Stomach (tissue), 9 donors: ENCODE data around the gene OR2M7. TPM values are rescaled to one million over a fixed set of nuclear protein-coding genes. Genes with fewer than 3 reads are reported as not detected.

Experiments used
- DNase-seq, 2 donors: peaks; one replicate each; pipeline versions ENCODE4 v3.0.0 to v3.0.0-alpha.2; 2013 to 2019
- H3K27ac ChIP-seq, 5 donors: fragments of 200-600 bp in 4 of 5; sonication (generic) in 4 of 5; one replicate each; pipeline ENCODE4 v1.5.1; 2013 to 2019; ENCODE audit warnings: mild to moderate bottlenecking in 1 of 5, moderate library complexity in 1 of 5
- H3K27me3 ChIP-seq, 3 donors: fragments of 200-600 bp; sonication (generic); one replicate each; pipeline ENCODE4 v1.5.1; 2017 to 2019; ENCODE audit warnings: mixed run types in 1 of 3
- H3K36me3 ChIP-seq, 4 donors: fragments of 200-600 bp; sonication (generic); 1 replicate in 3 of 4; 2 replicates in 1 of 4; pipeline ENCODE4 v1.5.1; 2016 to 2019
- H3K4me1 ChIP-seq, 4 donors: fragments of 200-600 bp; sonication (generic); one replicate each; pipeline ENCODE4 v1.5.1; 2016 to 2019
- H3K4me3 ChIP-seq, 4 donors: fragments of 200-600 bp; sonication (generic) in 3 of 4; one replicate each; pipeline ENCODE4 v1.5.1; 2016 to 2019; ENCODE audit warnings: mild to moderate bottlenecking in 1 of 4
- H3K9me3 ChIP-seq, 4 donors: fragments of 200-600 bp; sonication (generic); one replicate each; pipeline ENCODE4 v1.5.1; 2016 to 2019
- CTCF ChIP-seq, 7 experiments: fragments of 450-650 bp in 4 of 7; fragments of 200-600 bp in 3 of 7; sonication (generic) in 3 of 7; IDR thresholded peaks; one replicate each; pipeline ENCODE4 v1.5.1; 2016 to 2019; ENCODE audit warnings: antibody characterized with exemption in 7 of 7, control low read depth in 2 of 7, mild to moderate bottlenecking in 1 of 7
- EP300 ChIP-seq: sonication (generic); formaldehyde crosslinking; IDR thresholded peaks from one replicate; pipeline ENCODE4 v1.6.1; 2017; ENCODE audit warnings: antibody characterized with exemption
- POLR2A ChIP-seq, 4 donors: fragments of 450-650 bp; IDR thresholded peaks; one replicate each; pipeline ENCODE4 v1.6.1; 2016; ENCODE audit warnings: antibody characterized with exemption in 4 of 4, control low read depth in 2 of 4, mild to moderate bottlenecking in 1 of 4, moderate library complexity in 1 of 4
- POLR2AphosphoS5 ChIP-seq, 3 donors: sonication (generic); formaldehyde crosslinking; IDR thresholded peaks; one replicate each; pipeline ENCODE4 v1.6.1; 2016; ENCODE audit warnings: antibody characterized with exemption in 3 of 3
- WGBS, 5 donors: extraction: QIAGEN DNeasy Blood & Tissue Kit in 3 of 5; methylation state at CpG; one replicate each; pipeline versions ENCODE4 v1.1.5 to v1.1.7; 2013 to 2018; 5-methylcytosine and 5-hydroxymethylcytosine counted together
- intact Hi-C: fragments of 100-400 bp; cut with DNase I; formaldehyde crosslinking; loops from one replicate; pipeline ENCODE4 v1.15.1; 2023; ENCODE audit warnings: low total_unique reads
- polyA plus RNA-seq, 3 donors: library from polyadenylated mRNA; stranded (reverse); fragments of 200-250 nt; gene quantifications; one replicate each; pipeline ENCODE4 v1.2.3, GENCODE V29; 2013
- total RNA-seq, 5 donors: library from RNA; depleted of rRNA; stranded (reverse); fragments of >200 nt; gene quantifications; one replicate each; pipeline versions ENCODE4 v1.1.0 to v1.2.3, GENCODE V29; 2014 to 2016
- donor health status: healthy with polysubstance abuse.
- donor health status: Bipolar disorder and iron deficiency.
- donor health status: healthy.

OR2M7 gene
- total and polyA plus RNA-seq, 8 donors = not detected

DNA sequence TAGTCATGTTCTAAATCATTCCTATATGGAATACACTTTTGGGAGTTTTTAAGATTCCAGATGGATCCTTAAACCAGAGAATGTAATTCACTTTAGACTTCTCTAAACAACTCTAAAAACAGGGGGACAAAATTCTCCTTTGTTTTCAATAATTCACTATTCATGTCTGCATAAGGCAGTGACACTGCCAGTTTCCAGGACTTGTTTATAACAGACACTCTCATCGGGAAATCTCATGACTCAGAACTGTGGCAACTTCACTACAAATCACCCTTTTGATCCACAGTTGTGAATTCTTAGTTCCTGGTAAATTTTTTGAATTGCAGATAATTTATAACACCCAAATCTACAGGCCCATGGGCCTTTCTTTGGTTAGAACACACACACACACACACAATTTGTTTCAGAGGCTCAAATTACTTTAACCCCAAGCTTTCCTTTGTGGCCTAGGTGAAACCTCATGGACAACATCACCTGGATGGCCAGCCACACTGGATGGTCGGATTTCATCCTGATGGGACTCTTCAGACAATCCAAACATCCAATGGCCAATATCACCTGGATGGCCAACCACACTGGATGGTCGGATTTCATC lies 36.9 kb upstream of the OR2M7 start, which contains the start of gene OR2T4:
Gene OR2T4, plus strand, starts transcription at position 545 of the 595 bp plus-strand sequence. Its CDS starts 0 bp downstream, at position 545.
- 36 to 56% (median 44%) methylated on average over 3 of the region's 3 CpGs for WGBS, 5 donors
- intact Hi-C loops = no loop called here
- peaks cover 0 to 6% (median 6%) of the 10 kb centered on the region in 4 donors for H3K9me3 ChIP-seq
- no peak for DNase-seq
- H3K4me1 ChIP-seq = no peaks in the 10 kb centered on the region
- H3K36me3 ChIP-seq = no peaks in the 10 kb centered on the region
- no peaks in the 10 kb centered on the region for H3K27me3 ChIP-seq
- TF ChIP-seq POLR2AphosphoS5 (IDR thresholded peaks at IDR 0.05) (no peak), POLR2A (IDR thresholded peaks at IDR 0.05) (no peak), EP300 (no peak), CTCF (IDR thresholded peaks at IDR 0.05) (no peak)
- no peak within 1 kb of the TSS for H3K4me3 ChIP-seq
- no peak within 1 kb of the TSS for H3K27ac ChIP-seq

- TF ChIP-seq POLR2A (IDR thresholded peaks at IDR 0.05) (no peak), POLR2AphosphoS5 (IDR thresholded peaks at IDR 0.05) (no peak), CTCF (IDR thresholded peaks at IDR 0.05) (no peak), EP300 (no peak)
- no peaks in the 10 kb centered on the region for H3K36me3 ChIP-seq
- H3K4me1 ChIP-seq = no peaks in the 10 kb centered on the region
- intact Hi-C loops = no loop called here
- no peak for DNase-seq
- no peaks in the 10 kb centered on the region for H3K27me3 ChIP-seq
- no peak overlapping the region for H3K4me3 ChIP-seq
- no peak overlapping the region for H3K27ac ChIP-seq
- peaks cover 0 to under 1% (median 0%) of the 10 kb centered on the region in 4 donors for H3K9me3 ChIP-seq
- WGBS, 5 donors = 71 to 80% (median 77%) methylated on average over 3 of the region's 3 CpGs
These were observed 35.0 kb upstream of the OR2M7 start for GRCh38 chr1:248359415-248359814.

DNA sequence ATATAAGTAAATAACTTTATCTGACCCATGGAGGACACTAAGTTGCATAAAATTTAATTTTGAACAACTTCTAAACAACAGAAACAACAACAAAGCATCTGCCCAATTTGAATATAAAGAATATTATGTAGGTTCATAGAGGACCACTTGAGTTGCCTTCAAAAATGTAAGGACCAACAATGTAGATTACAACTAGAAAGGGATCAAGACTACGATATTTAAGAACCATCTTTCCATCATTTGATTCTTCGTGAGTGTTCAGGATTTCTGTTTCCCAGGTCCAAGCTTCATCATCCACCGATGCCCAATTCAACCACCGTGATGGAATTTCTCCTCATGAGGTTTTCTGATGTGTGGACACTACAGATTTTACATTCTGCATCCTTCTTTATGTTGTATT lies 24.1 kb upstream of the OR2M7 start, which contains the start of gene OR14C36:
Gene OR14C36, plus strand, starts transcription at position 301 of the 400 bp plus-strand sequence. Its CDS starts 0 bp downstream, at position 301.
- no peak for DNase-seq
- H3K4me1 ChIP-seq = no peaks in the 10 kb centered on the region
- WGBS, 5 donors = 65 to 76% (median 71%) methylated on average over 4 of the region's 4 CpGs
- intact Hi-C loops = no loop called here
- no peak for TF ChIP-seq CTCF (IDR thresholded peaks at IDR 0.05)
- TF ChIP-seq POLR2AphosphoS5 (IDR thresholded peaks at IDR 0.05) = no peak
- TF ChIP-seq POLR2A (IDR thresholded peaks at IDR 0.05) = no peak
- TF ChIP-seq EP300 = no peak
- peaks cover 0 to 4% (median 0%) of the 10 kb centered on the region in 3 donors for H3K27me3 ChIP-seq
- H3K4me3 ChIP-seq = no peak within 1 kb of the TSS
- H3K36me3 ChIP-seq = no peaks in the 10 kb centered on the region
- H3K9me3 ChIP-seq = no peaks in the 10 kb centered on the region
- no peak within 1 kb of the TSS for H3K27ac ChIP-seq

- TF ChIP-seq POLR2AphosphoS5 (IDR thresholded peaks at IDR 0.05) (no peak), POLR2A (IDR thresholded peaks at IDR 0.05) (no peak), CTCF (IDR thresholded peaks at IDR 0.05) (no peak), EP300 (no peak)
- WGBS, 5 donors = 42 to 56% (median 50%) methylated on average over 3 of the region's 3 CpGs
- intact Hi-C loops = no loop called here
- H3K36me3 ChIP-seq = no peaks in the 10 kb centered on the region
- no peaks in the 10 kb centered on the region for H3K4me1 ChIP-seq
- H3K9me3 ChIP-seq = no peaks in the 10 kb centered on the region
- H3K27ac ChIP-seq = no peak overlapping the region
- no peak overlapping the region for H3K4me3 ChIP-seq
- DNase-seq = no peak
- no peaks in the 10 kb centered on the region for H3K27me3 ChIP-seq
These were observed 19.1 kb upstream of the OR2M7 start for GRCh38 chr1:248343451-248343850.
